Vagina (tissue), 2 donors: ENCODE data around the gene ADAM22.

ENCODE experiments used
- POLR2A ChIP-seq, 2 donors: fragments of 450-650 bp; IDR thresholded peaks; one replicate each; pipeline ENCODE4 v1.6.1; 2017; ENCODE audit warnings: antibody characterized with exemption in 2 of 2, mild to moderate bottlenecking in 2 of 2, moderate library complexity in 2 of 2
- POLR2AphosphoS5 ChIP-seq, 2 donors: sonication (generic); formaldehyde crosslinking; IDR thresholded peaks; one replicate each; pipeline ENCODE4 v1.9.0; 2017; ENCODE audit warnings: antibody characterized with exemption in 2 of 2, mild to moderate bottlenecking in 2 of 2, low read depth in 1 of 2; ENCODE audit not compliant: insufficient read depth in 1 of 2
- TF ChIP-seq, protein P1 (sequence below), 3 experiments: fragments of 450-650 bp in 2 of 3; fragments of 200-600 bp in 1 of 3; sonication (generic) in 1 of 3; IDR thresholded peaks; one replicate each; pipeline ENCODE4 v1.5.1; 2017 to 2019; ENCODE audit warnings: antibody characterized with exemption in 3 of 3, mild to moderate bottlenecking in 2 of 3, moderate library complexity in 2 of 3

DNA sequence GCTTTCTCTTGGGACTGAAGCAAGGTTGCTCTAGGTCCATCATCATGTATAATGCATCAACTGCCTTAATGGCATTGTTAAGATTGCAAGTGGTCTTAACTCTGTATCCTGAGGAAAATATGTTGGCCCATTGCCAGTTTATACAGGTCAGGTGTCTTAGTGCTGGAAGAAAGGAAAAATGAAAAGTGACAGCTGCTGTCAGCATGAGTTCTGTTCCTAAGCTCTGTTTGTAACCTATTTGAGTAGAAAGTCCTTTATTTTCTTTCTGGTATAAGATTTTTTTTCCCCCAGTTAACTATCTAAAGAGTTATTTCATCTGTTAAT is 158.6 kb downstream of the ADAM22 start:
- TF ChIP-seq, protein P1, sequence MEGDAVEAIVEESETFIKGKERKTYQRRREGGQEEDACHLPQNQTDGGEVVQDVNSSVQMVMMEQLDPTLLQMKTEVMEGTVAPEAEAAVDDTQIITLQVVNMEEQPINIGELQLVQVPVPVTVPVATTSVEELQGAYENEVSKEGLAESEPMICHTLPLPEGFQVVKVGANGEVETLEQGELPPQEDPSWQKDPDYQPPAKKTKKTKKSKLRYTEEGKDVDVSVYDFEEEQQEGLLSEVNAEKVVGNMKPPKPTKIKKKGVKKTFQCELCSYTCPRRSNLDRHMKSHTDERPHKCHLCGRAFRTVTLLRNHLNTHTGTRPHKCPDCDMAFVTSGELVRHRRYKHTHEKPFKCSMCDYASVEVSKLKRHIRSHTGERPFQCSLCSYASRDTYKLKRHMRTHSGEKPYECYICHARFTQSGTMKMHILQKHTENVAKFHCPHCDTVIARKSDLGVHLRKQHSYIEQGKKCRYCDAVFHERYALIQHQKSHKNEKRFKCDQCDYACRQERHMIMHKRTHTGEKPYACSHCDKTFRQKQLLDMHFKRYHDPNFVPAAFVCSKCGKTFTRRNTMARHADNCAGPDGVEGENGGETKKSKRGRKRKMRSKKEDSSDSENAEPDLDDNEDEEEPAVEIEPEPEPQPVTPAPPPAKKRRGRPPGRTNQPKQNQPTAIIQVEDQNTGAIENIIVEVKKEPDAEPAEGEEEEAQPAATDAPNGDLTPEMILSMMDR (IDR thresholded peaks at IDR 0.05), result no peak
- TF ChIP-seq POLR2A (IDR thresholded peaks at IDR 0.05) (no peak), POLR2AphosphoS5 (IDR thresholded peaks at IDR 0.05; ENCODE audit: insufficient read depth in 1 of 2, low read depth in 1 of 2) (no peak)
